Measurements from ENCODE around the gene BABAM1.
"Not testable (repeated sequence)": the region's sequence is repeated elsewhere in the genome, so short reads cannot be mapped to it uniquely, and the experiment has no call there.

BABAM1 gene

GRCh38 chr19:17275441-17276175 is 8.4 kb downstream of the BABAM1 start:
- no peak for DNase-seq (ENCODE audit: low read depth)

- DNase-seq (ENCODE audit: low read depth) = no peak
Measured at GRCh38 chr19:17279436-17279835, 12.2 kb downstream of the BABAM1 start.

- peak; percentile 6 for DNase-seq (ENCODE audit: low read depth)
Measured at GRCh38 chr19:17281391-17282304, 14.4 kb downstream of the BABAM1 start, which contains the start of gene ANKLE1. Gene ANKLE1 (plus strand): TSS chr19:17281901. CDS start chr19:17281921, 20 bp downstream.

GRCh38 chr19:17282488-17283125 is 15.4 kb downstream of the BABAM1 start:
- DNase-seq (ENCODE audit: low read depth) = peak; percentile 59

GRCh38 chr19:17283504-17283996 is 16.3 kb downstream of the BABAM1 start:
- no peak for DNase-seq (ENCODE audit: low read depth)

- no peak for DNase-seq (ENCODE audit: low read depth)
Measured at GRCh38 chr19:17285415-17286135, 18.3 kb downstream of the BABAM1 start.

- DNase-seq (ENCODE audit: low read depth) = no peak
Measured at GRCh38 chr19:17286263-17286662, 19.0 kb downstream of the BABAM1 start.

- no peak for DNase-seq (ENCODE audit: low read depth)
Measured at GRCh38 chr19:17286752-17287151, 19.5 kb downstream of the BABAM1 start.

- DNase-seq (ENCODE audit: low read depth) = no peak
Measured at GRCh38 chr19:17289489-17289888, 22.2 kb downstream of the BABAM1 start.

GRCh38 chr19:17292301-17293074 is 25.2 kb downstream of the BABAM1 start:
- peak; percentile 65 for DNase-seq (ENCODE audit: low read depth)

- DNase-seq (ENCODE audit: low read depth) = no peak
Measured at GRCh38 chr19:17293605-17294004, 26.4 kb downstream of the BABAM1 start.

GRCh38 chr19:17294051-17294891 is 27.0 kb downstream of the BABAM1 start:
- no peak for DNase-seq (ENCODE audit: low read depth)

GRCh38 chr19:17295551-17295950 is 28.3 kb downstream of the BABAM1 start:
- DNase-seq (ENCODE audit: low read depth) = not testable (repeated sequence)

GRCh38 chr19:17296273-17296672 is 29.0 kb downstream of the BABAM1 start:
- DNase-seq (ENCODE audit: low read depth) = no peak

- no peak for DNase-seq (ENCODE audit: low read depth)
Measured at GRCh38 chr19:17296976-17297375, 29.7 kb downstream of the BABAM1 start.

GRCh38 chr19:17300992-17301619 is 33.9 kb downstream of the BABAM1 start:
- no peak for DNase-seq (ENCODE audit: low read depth)

GRCh38 chr19:17302391-17303166 is 35.3 kb downstream of the BABAM1 start:
- DNase-seq (ENCODE audit: low read depth) = no peak

- DNase-seq (ENCODE audit: low read depth) = peak; percentile 81
Measured at GRCh38 chr19:17303167-17303939, 36.1 kb downstream of the BABAM1 start, which contains the start of gene ABHD8. Gene ABHD8 (minus strand): TSS chr19:17303425. CDS start chr19:17301616, 1,809 bp downstream.
